Renal pelvis (tissue), 12 donors: ENCODE data around the gene SEC22C. TPM values are rescaled to one million over a fixed set of nuclear protein-coding genes. Genes with fewer than 3 reads are reported as not detected.
"Not testable (repeated sequence)": the region's sequence is repeated elsewhere in the genome, so short reads cannot be mapped to it uniquely, and the experiment has no call there.

Experiments
- DNase-seq: peaks from one replicate; pipeline ENCODE4 v3.0.0-alpha.2; 2013
- long read RNA-seq, 16 experiments: transcript quantifications; one replicate each; lab custom pipeline, GENCODE V29; 2026
- polyA plus RNA-seq, 3 donors: library from polyadenylated mRNA; unstranded; fragments of 120-200 nt; gene quantifications; one replicate each; pipeline ENCODE4 v1.2.1, GENCODE V29; 2013; ENCODE audit not compliant: insufficient read length in 3 of 3

The SEC22C gene
- 10 to 100 TPM; 38.3 to 47.5 (median 44.7) TPM for polyA plus RNA-seq
- long read RNA-seq, donor 1, transcript SEC22C-202 (7 exons, 1,608 nt) = major isoform, 6 of 106 reads
- long read RNA-seq, donor 1, partial matches to known transcripts = 98 of 106 reads
- long read RNA-seq, donor 1, other reads (novel, unspliced or antisense) = 0 of 106 reads
- long read RNA-seq, donor 2, transcript SEC22C-202 (7 exons, 1,608 nt) = major isoform, 12 of 129 reads
- long read RNA-seq, donor 2, partial matches to known transcripts = 115 of 129 reads
- long read RNA-seq, donor 2, other reads (novel, unspliced or antisense) = 0 of 129 reads
- long read RNA-seq, donor 3, transcript SEC22C-202 (7 exons, 1,608 nt) = major isoform, 10 of 21 reads
- long read RNA-seq, donor 3, partial matches to known transcripts = 9 of 21 reads
- long read RNA-seq, donor 3, other reads (novel, unspliced or antisense) = 0 of 21 reads
- long read RNA-seq, donor 4, transcript SEC22C-202 (7 exons, 1,608 nt) = major isoform, 15 of 127 reads
- long read RNA-seq, donor 4, partial matches to known transcripts = 110 of 127 reads
- long read RNA-seq, donor 4, other reads (novel, unspliced or antisense) = 0 of 127 reads
- long read RNA-seq, donor 5, partial matches to known transcripts = 56 of 57 reads
- long read RNA-seq, donor 5, other reads (novel, unspliced or antisense) = 0 of 57 reads
- long read RNA-seq, donor 6, transcript SEC22C-202 (7 exons, 1,608 nt) = major isoform, 5 of 192 reads
- long read RNA-seq, donor 6, partial matches to known transcripts = 183 of 192 reads
- long read RNA-seq, donor 6, other reads (novel, unspliced or antisense) = 0 of 192 reads
- long read RNA-seq, donor 7, transcript SEC22C-202 (7 exons, 1,608 nt) = major isoform, 6 of 8 reads
- long read RNA-seq, donor 7, partial matches to known transcripts = 0 of 8 reads
- long read RNA-seq, donor 7, other reads (novel, unspliced or antisense) = 0 of 8 reads
- long read RNA-seq, donor 8, partial matches to known transcripts = 29 of 35 reads
- long read RNA-seq, donor 8, other reads (novel, unspliced or antisense) = 0 of 35 reads
- long read RNA-seq, donor 9, transcript SEC22C-202 (7 exons, 1,608 nt) = major isoform, 9 of 117 reads
- long read RNA-seq, donor 9, partial matches to known transcripts = 107 of 117 reads
- long read RNA-seq, donor 9, other reads (novel, unspliced or antisense) = 0 of 117 reads
- long read RNA-seq, donor 10, transcript SEC22C-202 (7 exons, 1,608 nt) = major isoform, 11 of 115 reads
- long read RNA-seq, donor 10, partial matches to known transcripts = 95 of 115 reads
- long read RNA-seq, donor 10, other reads (novel, unspliced or antisense) = 6 of 115 reads
- long read RNA-seq, donor 11, partial matches to known transcripts = 73 of 76 reads
- long read RNA-seq, donor 11, other reads (novel, unspliced or antisense) = 0 of 76 reads
- long read RNA-seq, donor 12, transcript SEC22C-202 (7 exons, 1,608 nt) = major isoform, 6 of 88 reads
- long read RNA-seq, donor 12, partial matches to known transcripts = 78 of 88 reads
- long read RNA-seq, donor 12, other reads (novel, unspliced or antisense) = 0 of 88 reads
- long read RNA-seq, donor 13, partial matches to known transcripts = 0 of 4 reads
- long read RNA-seq, donor 13, other reads (novel, unspliced or antisense) = 0 of 4 reads
- long read RNA-seq, donor 14 = 0 reads
- long read RNA-seq, donor 15, full-length matches to known transcripts = 16 of 181 reads
- long read RNA-seq, donor 15, partial matches to known transcripts = 165 of 181 reads
- long read RNA-seq, donor 15, other reads (novel, unspliced or antisense) = 0 of 181 reads
- long read RNA-seq, donor 16, transcript SEC22C-202 (7 exons, 1,608 nt) = major isoform, 17 of 139 reads
- long read RNA-seq, donor 16, partial matches to known transcripts = 121 of 139 reads
- long read RNA-seq, donor 16, other reads (novel, unspliced or antisense) = 0 of 139 reads

DNA sequence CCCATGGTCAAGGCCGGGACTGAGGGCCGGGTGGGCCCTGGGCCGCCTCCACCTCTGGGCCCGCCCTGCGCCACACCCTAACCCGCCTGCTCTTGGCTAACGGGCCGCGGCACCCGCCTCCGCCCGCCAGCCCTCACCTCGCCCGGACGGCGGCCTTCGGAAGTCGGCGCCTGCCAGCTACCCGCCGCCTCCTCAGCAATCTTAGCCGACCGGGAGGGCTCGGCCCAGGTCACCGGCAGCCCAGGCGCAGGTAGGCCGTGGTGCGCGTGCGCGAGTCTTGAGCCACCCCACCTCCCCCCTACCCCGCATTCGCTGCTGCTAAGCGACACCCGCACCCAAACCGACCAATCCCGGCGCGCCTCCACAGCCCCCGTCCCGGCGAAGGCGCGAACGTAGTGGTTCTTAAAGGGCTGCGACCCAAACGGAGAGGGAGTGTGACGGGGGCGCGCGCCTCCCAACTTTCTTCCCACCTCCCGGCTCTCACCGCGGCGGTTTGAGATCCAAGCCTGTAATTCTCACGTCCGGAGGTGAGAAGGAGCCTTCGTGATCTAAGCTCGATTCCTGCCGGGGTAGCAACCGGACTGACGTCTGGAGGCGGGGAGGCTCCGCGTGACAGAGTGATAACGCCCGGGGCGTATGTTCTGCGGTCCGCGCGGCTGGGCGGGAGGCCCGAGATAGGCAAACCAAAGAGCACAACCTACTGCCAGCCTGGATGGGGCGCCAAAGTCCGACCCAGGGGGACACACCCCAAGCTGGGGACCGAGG lies at the start of gene SEC22C:
Gene SEC22C, minus strand, starts transcription at position 259 of the 765 bp plus-strand sequence. CDS start 12,921 bp downstream, outside the sequence.
- DNase-seq = peak; percentile 94

DNA sequence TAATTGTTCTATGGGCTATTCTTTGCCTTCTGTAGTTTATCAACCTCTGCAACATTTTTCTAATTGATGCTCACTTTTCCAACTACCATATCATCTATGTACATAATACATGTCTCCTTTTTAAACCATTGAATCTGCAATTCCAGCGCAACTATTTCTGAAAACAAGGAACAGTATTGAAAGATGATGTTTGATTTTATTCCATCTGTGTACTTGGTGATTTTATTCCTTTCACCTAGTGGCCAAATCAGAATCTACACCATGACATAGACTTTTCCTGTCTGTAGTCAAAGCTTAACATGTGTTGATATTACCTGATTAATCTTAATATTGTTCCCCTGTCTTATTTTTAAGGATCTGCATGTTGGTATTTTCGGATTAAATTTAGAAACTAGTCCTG lies 31.7 kb upstream of the SEC22C start:
- no peak for DNase-seq

- no peak for DNase-seq
Measured at GRCh38 chr3:42612928-42613327, 31.2 kb upstream of the SEC22C start.

GRCh38 chr3:42612217-42612616 lies 30.4 kb upstream of the SEC22C start:
- no peak for DNase-seq

DNA sequence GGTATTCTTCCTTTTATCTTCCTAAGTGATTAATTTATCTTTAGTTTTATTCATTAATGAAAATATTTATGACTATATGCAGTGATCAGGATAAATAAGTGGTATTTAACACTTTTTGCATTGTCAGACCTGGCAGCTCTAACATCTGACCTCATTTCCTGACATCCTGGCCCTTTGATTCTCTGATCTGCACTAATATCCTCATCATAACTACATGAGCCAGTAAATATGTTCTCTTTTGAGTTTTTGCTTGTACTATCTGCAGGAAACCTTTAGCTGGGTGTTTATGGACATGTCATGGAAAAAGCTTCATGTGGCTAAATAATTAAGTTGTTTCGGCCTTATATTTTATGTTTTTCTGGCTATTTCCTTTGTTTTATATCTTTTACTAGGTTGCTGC lies 29.2 kb upstream of the SEC22C start:
- DNase-seq = no peak

DNA sequence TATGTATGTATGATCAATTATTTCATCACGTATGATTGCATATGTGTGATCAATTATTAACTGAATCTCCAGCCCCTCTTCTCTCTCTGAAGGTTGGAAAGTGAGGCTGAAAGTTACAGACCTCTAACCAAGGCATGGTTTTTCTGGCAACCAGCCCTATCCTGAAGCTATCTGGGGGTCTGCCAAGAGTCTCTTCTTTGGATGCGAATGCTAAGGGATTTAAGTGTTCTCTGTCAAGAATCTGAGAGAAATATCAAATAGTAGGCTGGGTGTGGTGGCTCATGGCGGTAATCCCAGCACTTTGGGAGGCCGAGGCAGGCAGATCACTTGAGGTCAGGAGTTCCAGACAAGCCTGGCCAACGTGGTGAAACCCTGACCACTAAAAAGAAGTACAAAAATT lies 26.8 kb upstream of the SEC22C start:
- DNase-seq = no peak

DNA sequence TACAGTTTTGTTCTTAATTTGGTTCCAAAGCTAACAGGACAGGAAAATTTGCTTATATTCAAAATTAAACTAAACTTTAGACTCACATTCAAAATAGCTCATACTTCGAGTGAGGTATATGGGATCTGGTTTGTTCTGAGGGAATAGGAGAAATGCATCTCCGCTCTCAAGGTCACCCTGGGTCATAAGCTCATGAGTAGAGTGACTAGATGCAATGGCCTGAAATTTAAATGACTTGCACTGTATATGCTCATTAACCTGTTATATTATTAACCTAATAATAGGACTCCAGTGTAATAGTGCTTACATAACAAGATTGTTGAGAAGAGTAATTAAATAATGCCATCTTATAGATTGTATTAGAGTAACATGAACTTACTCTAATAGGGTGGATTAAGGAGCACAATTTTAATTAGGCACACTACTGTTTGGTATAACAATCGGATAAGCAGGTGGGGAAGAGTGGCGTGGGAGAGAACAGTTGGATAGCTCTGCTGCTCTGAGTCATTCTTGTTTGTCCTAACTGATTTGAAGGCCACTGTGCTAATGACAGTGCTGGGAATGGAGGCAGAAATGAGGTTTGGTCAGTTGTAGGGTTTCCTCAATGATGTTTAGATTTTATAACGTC lies 23.9 kb upstream of the SEC22C start:
- no peak for DNase-seq

GRCh38 chr3:42602961-42603360 lies 21.2 kb upstream of the SEC22C start:
- DNase-seq = no peak

GRCh38 chr3:42601896-42602581 lies 20.3 kb upstream of the SEC22C start:
- no peak for DNase-seq

- DNase-seq = peak; percentile 57
Measured at GRCh38 chr3:42600958-42601675, 19.4 kb upstream of the SEC22C start.

- DNase-seq = peak; percentile 98
Measured at GRCh38 chr3:42600111-42600957, 18.6 kb upstream of the SEC22C start, which contains the start of gene NKTR. TSS of gene NKTR (plus strand) at chr3:42600686. CDS start at chr3:42601007, 321 bp downstream.

DNA sequence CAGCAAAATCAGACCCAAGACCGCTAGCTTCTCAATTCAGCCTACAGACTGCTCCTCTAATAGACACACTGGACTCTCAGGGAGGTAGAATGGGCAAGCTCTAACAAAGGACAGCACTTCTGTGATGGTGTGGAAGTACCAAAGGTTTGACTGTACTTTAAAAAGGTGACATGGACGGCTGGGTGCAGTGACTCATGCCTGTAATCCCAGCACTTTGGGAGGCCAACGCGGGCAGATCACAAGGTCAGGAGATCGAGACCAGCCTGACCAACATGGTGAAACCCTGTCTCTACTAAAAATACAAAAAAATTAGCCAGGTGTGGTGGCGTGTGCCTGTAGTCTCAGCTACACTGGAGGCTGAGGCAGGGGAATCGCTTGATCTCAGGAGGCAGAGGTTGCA lies 15.3 kb upstream of the SEC22C start:
- not testable (repeated sequence) for DNase-seq

GRCh38 chr3:42595682-42596081 lies 13.9 kb upstream of the SEC22C start:
- no peak for DNase-seq

DNA sequence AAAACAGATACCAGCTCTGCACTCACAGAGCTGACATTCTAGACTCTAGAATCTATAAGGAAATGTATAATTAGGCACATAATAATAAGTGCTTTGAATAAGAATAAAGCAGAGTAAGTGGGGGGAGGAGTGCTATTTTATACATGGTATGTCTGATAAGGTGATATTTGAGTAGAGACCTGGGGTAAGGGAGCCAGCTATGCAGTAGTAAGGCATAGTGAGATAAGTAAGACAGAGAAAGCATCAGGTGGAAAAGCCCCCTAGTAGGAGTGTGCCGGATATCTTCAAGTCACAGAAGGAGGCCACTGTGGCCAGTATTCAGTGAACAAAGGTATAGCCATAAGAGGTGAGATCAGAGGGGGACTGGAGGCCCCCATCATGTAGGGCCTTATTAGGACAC lies 11.9 kb upstream of the SEC22C start:
- no peak for DNase-seq

- DNase-seq = no peak
Measured at GRCh38 chr3:42591811-42592210, 10.0 kb upstream of the SEC22C start.

GRCh38 chr3:42590989-42591756 lies 9.4 kb upstream of the SEC22C start:
- no peak for DNase-seq
